K562 (cell line): ENCODE data around the gene CHERP. TPM values are rescaled to one million over a fixed set of nuclear protein-coding genes. Genes with fewer than 3 reads are reported as not detected.

ENCODE experiments used
- ATAC-seq: fragments of 200-7000 bp; cut with Tn5 transposase; 3 replicates; pipeline ENCODE4 v1.9.1; 2020; ENCODE audit warnings: moderate library complexity
- BruUV-seq: library from RNA; stranded (reverse); fragments of 400-500 nt; replicated peaks from 2 replicates; lab custom pipeline; 2021; lab: Mats Ljungman, UMichigan
- CTCF ChIA-PET: fragments of 300-600 bp; formaldehyde crosslinking; extraction: SDS; loops from one replicate; lab custom pipeline; 2021; ENCODE audit warnings: low intra/inter-chr PET ratio; lab: Yijun Ruan, JAX
- POLR2A ChIA-PET: fragments of 300-600, 350-650 bp; sonication (Branson Sonifier 250); formaldehyde crosslinking; extraction: SDS; loops from one replicate; lab custom pipeline; 2021; ENCODE audit warnings: antibody characterized with exemption, inconsistent platforms; lab: Yijun Ruan, JAX
- DNase-seq, 4 experiments: peaks; one replicate each; pipeline versions ENCODE4 v3.0.0 to v3.0.0-alpha.2; 2011 to 2018; ENCODE audit warnings: low spot score in 3 of 4, mixed read lengths in 3 of 4; ENCODE audit errors: extremely low read depth in 1 of 4
- FAIRE-seq: peaks from 2 replicates; lab custom pipeline; 2011; peaks lifted over from hg19 to GRCh38; lab: Jason Lieb, UNC
- H2AFZ ChIP-seq: 2 replicates; pipeline ENCODE4 v1.6.0; 2011; ENCODE audit warnings: low read depth, low read length, control low read depth, inconsistent platforms
- H3K27ac ChIP-seq: fragments of 200-600 bp; 3 replicates; pipeline ENCODE4 v1.8.0; 2011; ENCODE audit warnings: low read depth, mild to moderate bottlenecking, control low read depth, inconsistent platforms, low read length, moderate library complexity, mixed read lengths; ENCODE audit errors: extremely low read depth
- H3K27me3 ChIP-seq, 2 experiments: fragments of 300-600 bp in 1 of 2; 2 replicates in 1 of 2; 3 replicates in 1 of 2; pipeline versions ENCODE4 v1.6.0 to v1.8.0; 2011; ENCODE audit warnings: inconsistent platforms in 2 of 2, low read length in 2 of 2, mild to moderate bottlenecking in 1 of 2, mixed read lengths in 1 of 2, moderate library complexity in 1 of 2; ENCODE audit not compliant: control insufficient read depth in 2 of 2, insufficient read depth in 2 of 2
- H3K36me3 ChIP-seq: fragments of 300-600 bp; 3 replicates; pipeline ENCODE4 v1.8.0; 2011; ENCODE audit warnings: mild to moderate bottlenecking, low read length, inconsistent platforms; ENCODE audit not compliant: control insufficient read depth, insufficient read depth
- H3K4me1 ChIP-seq, 2 experiments: fragments of 200-600 bp in 1 of 2; replicated peaks in 1 of 2; 2 replicates in 1 of 2; 3 replicates in 1 of 2; pipeline versions ENCODE4 v1.5.1 to v1.8.0; 2011; ENCODE audit warnings: inconsistent platforms in 2 of 2, low read length in 2 of 2, mild to moderate bottlenecking in 1 of 2, mixed read lengths in 1 of 2, moderate library complexity in 1 of 2; ENCODE audit not compliant: control insufficient read depth in 2 of 2, insufficient read depth in 2 of 2
- H3K4me2 ChIP-seq: 2 replicates; pipeline ENCODE4 v1.6.1; 2011; ENCODE audit warnings: low read length, control low read depth, inconsistent platforms, mixed read lengths; ENCODE audit not compliant: insufficient read depth
- H3K4me3 ChIP-seq: fragments of 200-600 bp; sonication (generic), shearing (Covaris generic); 2 replicates; pipeline ENCODE4 v1.5.1; 2016; ENCODE audit warnings: control low read depth, inconsistent platforms
- H3K79me2 ChIP-seq: fragments of 200-600 bp; 3 replicates; pipeline ENCODE4 v1.8.0; 2011; ENCODE audit warnings: low read length, inconsistent platforms; ENCODE audit not compliant: control insufficient read depth, insufficient read depth
- H3K9ac ChIP-seq, 2 experiments: 2 replicates each; pipeline versions ENCODE4 v1.6.0 to v1.6.1; 2011; ENCODE audit warnings: low read depth in 2 of 2, low read length in 2 of 2, control low read depth in 1 of 2, inconsistent platforms in 1 of 2, mild to moderate bottlenecking in 1 of 2, mixed read lengths in 1 of 2; ENCODE audit not compliant: insufficient read depth in 1 of 2
- H3K9me1 ChIP-seq: one replicate; pipeline ENCODE4 v1.6.0; 2011; ENCODE audit warnings: inconsistent platforms, mild to moderate bottlenecking, low read length, moderate library complexity; ENCODE audit not compliant: control insufficient read depth, insufficient read depth
- H3K9me3 ChIP-seq: replicated peaks from 2 replicates; pipeline ENCODE4 v1.5.1; 2011; ENCODE audit warnings: low read depth, low read length, inconsistent platforms; ENCODE audit not compliant: control insufficient read depth, insufficient read depth
- H4K20me1 ChIP-seq: replicated peaks from 2 replicates; pipeline ENCODE4 v1.6.1; 2011; ENCODE audit warnings: low read length, inconsistent platforms, mixed read lengths; ENCODE audit not compliant: control insufficient read depth, insufficient read depth
- CBX5 ChIP-seq: IDR thresholded peaks from 2 replicates; pipeline ENCODE4 v1.6.1; 2014; ENCODE audit warnings: low read depth, borderline replicate concordance
- CHCHD3 ChIP-seq: fragments of 250-450 bp; sonication (Bioruptor Pico); IDR thresholded peaks from 2 replicates; pipeline ENCODE4 v2.1.2; 2022; ENCODE audit warnings: mild to moderate bottlenecking
- ESRRA ChIP-seq: fragments of 450-650 bp; IDR thresholded peaks from 2 replicates; pipeline ENCODE4 v1.6.1; 2014; ENCODE audit warnings: low read depth, mild to moderate bottlenecking, moderate library complexity, borderline replicate concordance
- NFATC3 ChIP-seq: fragments of 450-650 bp; IDR thresholded peaks from 2 replicates; pipeline ENCODE4 v1.6.1; 2017; ENCODE audit warnings: mild to moderate bottlenecking
- POLR2A ChIP-seq: fragments of 450-650 bp; conservative IDR thresholded peaks from 2 replicates; pipeline ENCODE4 v1.6.1; 2016
- POLR2G ChIP-seq: fragments of 200-400 bp; formaldehyde crosslinking; IDR thresholded peaks from 2 replicates; pipeline ENCODE4 v1.6.1; 2017; ENCODE audit warnings: low read depth, mild to moderate bottlenecking, antibody characterized with exemption, low read length, moderate library complexity
- RBFOX2 ChIP-seq: fragments of 200-400 bp; formaldehyde crosslinking; IDR thresholded peaks from 2 replicates; pipeline ENCODE4 v1.6.1; 2017; ENCODE audit warnings: low read depth, mild to moderate bottlenecking, low read length, moderate library complexity
- RBM22 ChIP-seq: fragments of 200-400 bp; formaldehyde crosslinking; IDR thresholded peaks from 2 replicates; pipeline ENCODE4 v1.6.1; 2018; ENCODE audit warnings: low read length, low read depth; ENCODE audit not compliant: poor library complexity, severe bottlenecking
- SIRT6 ChIP-seq: IDR thresholded peaks from one replicate; pipeline ENCODE4 v1.6.1; 2012; ENCODE audit warnings: low read depth, mild to moderate bottlenecking, control low read depth, inconsistent platforms, low read length, moderate library complexity
- SNRNP70 ChIP-seq: fragments of 200-400 bp; formaldehyde crosslinking; optimal IDR thresholded peaks from 2 replicates; pipeline ENCODE3; 2017; ENCODE audit warnings: low read depth, low read length
- ZNF324 ChIP-seq: fragments of 250-450 bp; sonication (Bioruptor Pico); IDR thresholded peaks from 2 replicates; pipeline ENCODE4 v1.4.0; 2020; ENCODE audit warnings: mild to moderate bottlenecking
- ZNF76 ChIP-seq: fragments of 250-450 bp; sonication (Bioruptor Pico); IDR thresholded peaks from 2 replicates; pipeline ENCODE4 v1.4.0; 2020; ENCODE audit warnings: mild to moderate bottlenecking, moderate library complexity, borderline replicate concordance
- WGBS: fragments of 100-300 bp; shearing (Covaris generic); methylation state at CpG from one replicate; pipeline ENCODE4 v1.1.6; 2016; ENCODE audit warnings: low coverage, mixed read lengths; ENCODE audit not compliant: insufficient coverage; ENCODE audit errors: missing lambda C conversion rate; 5-methylcytosine and 5-hydroxymethylcytosine counted together
- in situ Hi-C: fragments of 300-500 bp; cut with MboI; formaldehyde crosslinking; loops from 4 replicates; pipeline ENCODE4 v1.15.0; 2018; ENCODE audit warnings: inconsistent platforms, mixed read lengths
- intact Hi-C: fragments of 100-400 bp; cut with micrococcal nuclease; formaldehyde crosslinking; loops from 2 replicates; pipeline ENCODE4 v1.14.2; 2022
- polyA plus RNA-seq, 8 experiments: library from polyadenylated mRNA; depleted of rRNA in 4 of 8; stranded (reverse) in 5 of 8; unstranded in 3 of 8; fragments of >200 nt; fragmentation: Nextera tagmentation in 2 of 8; fragmentation: Illumina TruSeq in 1 of 8; extraction: Ambion mirVana in 2 of 8; extraction: Trizol in 1 of 8; gene quantifications; 2 replicates each; pipeline versions ENCODE4 v1.2.1 to v1.2.3, GENCODE V29; 2011 to 2014; ENCODE audit warnings: inconsistent platforms in 1 of 8, missing spikeins in 1 of 8
- total RNA-seq, 7 experiments: library from RNA; depleted of rRNA in 6 of 7; stranded (reverse); fragments of >200 nt in 6 of 7; fragmentation: Illumina TruSeq in 2 of 7; extraction: Trizol in 2 of 7; gene quantifications; 2 replicates each; pipeline versions ENCODE4 v1.2.1 to v1.2.3, GENCODE V29; 2011 to 2021; ENCODE audit warnings: low replicate concordance in 1 of 7

CHERP gene
- total and polyA plus RNA-seq, 9 of the 15 experiments (the other 6 are each of a cell fraction or from before 2014, with no cell fraction given): 0.60 to 85.1 (median 7.8) TPM

DNA sequence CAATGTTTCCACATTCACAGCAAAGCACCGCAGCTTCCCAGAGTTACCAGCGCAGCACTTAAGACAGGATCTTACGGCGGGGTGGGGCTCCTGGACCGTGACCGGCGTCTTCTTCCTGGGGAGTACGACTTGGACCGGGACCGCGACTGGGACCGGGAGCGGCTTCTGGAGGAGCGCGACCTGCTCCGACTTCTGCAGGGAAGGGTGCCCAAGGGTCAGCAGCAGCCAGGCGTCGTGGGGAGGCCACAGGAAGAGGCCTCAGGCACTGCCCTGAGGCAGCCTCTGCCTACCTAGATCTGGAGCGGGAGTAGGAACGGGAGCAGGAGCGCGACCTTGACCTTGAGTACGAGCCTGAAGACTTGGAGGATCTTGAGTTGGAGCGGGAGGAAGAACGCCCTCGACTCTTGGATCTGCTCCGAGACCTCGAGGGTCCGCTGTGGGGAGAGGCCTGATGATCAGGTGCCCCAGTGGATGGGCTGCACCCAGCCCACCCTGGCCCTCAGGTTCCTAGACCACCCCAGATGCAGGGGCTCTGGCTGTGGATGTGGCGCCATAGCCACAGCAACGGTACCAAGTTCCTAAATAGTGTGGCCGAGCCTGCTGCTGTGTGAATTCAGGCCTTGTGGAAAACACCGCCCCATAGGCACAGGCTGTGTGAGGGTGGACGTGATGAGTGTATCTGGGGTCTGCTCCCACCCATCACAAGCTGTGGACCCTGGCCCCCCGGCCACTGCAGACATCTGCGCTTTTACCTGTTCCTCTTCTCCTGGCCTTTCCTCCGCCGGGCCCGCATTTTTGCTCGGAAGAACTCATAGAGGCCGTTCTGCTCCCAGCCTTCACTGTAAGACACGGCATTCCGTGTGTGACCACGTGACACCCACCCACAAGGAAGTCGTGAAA, 21.9 kb downstream of the CHERP start:
- Histone ChIP-seq H3K4me2 (no peak overlapping the region), H2AFZ (no peak overlapping the region), H3K79me2 (no peaks in the 10 kb centered on the region), H3K27ac (no peak overlapping the region), H3K27me3 (no peaks in the 10 kb centered on the region), H3K9ac (peak overlapping the region in 1 of 2 experiments; percentile 35; a peak in 1 of 4 replicates), H3K4me1 (peaks cover 0 to 14% of the 10 kb centered on the region in 2 experiments; a peak in 2 of 5 replicates), H3K9me1 (no peaks in the 10 kb centered on the region), H3K36me3 (peaks cover 85% of the 10 kb centered on the region), H4K20me1 (peaks cover 9% of the 10 kb centered on the region; the same call in 1 of the 2 replicates), H3K4me3 (no peak overlapping the region), H3K9me3 (no peaks in the 10 kb centered on the region)
- in situ Hi-C loops: no loop called here
- intact Hi-C loops: no loop called here
- DNase-seq: peak in 1 of 4 experiments; percentile 13
- TF ChIP-seq ESRRA: 0 out of 2 replicates have a peak, but pooled peaks have one; percentile 34
- peak; percentile 31 for TF ChIP-seq SNRNP70
- TF ChIP-seq RBFOX2: peak; percentile 54; the same call in 1 of the 2 replicates
- no peak for TF ChIP-seq NFATC3
- TF ChIP-seq RBM22: peak; percentile 81
- TF ChIP-seq ZNF76 (CRISPR knock-in tag): no peak
- TF ChIP-seq POLR2A: peak; percentile 49; the same call in 1 of the 2 replicates
- no peak for TF ChIP-seq ZNF324 (CRISPR knock-in tag)
- TF ChIP-seq CBX5: no peak
- peak; percentile 46 for TF ChIP-seq SIRT6
- no peak for TF ChIP-seq CHCHD3
- peak; percentile 73 for TF ChIP-seq POLR2G
- ChIA-PET POLR2A (no interaction called here), CTCF (no interaction called here)
- no peak for FAIRE-seq
- ATAC-seq: no peak
- no TSS peak for BruUV-seq
- 93% methylated on average over 28 of the region's 45 CpGs for WGBS
